ENCODE data around the gene POLR2F. TPM values are rescaled to one million over a fixed set of nuclear protein-coding genes. Genes with fewer than 3 reads are reported as not detected.

Gene POLR2F
- total and polyA plus RNA-seq, 9 of the 15 experiments (the other 6 are each of a cell fraction or from before 2014, with no cell fraction given) = 98.9 to 410 (median 168) TPM

DNA sequence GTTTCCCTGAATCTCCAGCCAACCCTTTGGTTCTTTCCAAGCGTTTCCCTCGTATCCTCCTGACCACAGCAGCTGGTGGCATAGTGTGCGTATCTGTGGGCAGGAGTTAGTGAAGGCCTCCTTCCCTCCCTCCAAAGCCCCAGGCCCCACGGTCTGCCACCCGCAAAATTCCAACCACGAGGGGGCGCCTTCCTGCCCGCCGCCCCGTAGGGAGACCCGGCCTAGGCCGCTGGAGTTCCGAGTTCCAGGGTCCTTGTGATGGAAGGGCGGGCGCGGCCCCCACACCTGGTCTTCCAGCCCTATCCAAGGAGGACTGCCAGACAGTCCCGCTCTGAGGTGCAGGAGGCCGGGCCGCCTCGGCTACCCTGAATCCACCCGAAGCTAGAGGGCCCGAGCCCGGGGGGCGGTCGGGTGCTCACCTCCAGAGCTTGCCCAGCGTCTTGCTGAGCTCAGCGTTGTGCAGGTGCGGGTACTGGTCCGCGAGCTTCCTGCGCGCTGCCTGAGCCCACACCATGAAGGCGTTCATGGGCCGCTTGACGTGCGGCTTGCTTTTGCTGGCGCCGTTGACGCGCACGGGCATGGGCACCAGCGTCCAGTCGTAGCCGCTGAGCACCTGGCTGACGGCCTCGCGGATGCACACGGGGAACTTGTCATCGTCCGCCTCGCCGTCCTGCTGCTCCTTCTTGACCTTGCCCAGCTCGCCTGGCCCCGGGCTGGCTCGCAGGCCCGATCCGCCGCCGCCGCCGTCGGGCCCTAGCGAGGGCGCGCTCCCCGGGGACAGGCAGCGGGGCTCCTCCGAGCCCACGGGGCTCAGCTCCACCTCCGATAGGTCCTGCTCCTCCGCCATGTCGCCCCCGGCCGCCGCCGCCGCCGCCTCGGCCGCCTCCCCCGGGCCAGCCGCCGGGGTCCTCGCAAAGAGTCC, 29.7 kb downstream of the POLR2F start (continued):
- TF ChIP-seq, protein P1, sequence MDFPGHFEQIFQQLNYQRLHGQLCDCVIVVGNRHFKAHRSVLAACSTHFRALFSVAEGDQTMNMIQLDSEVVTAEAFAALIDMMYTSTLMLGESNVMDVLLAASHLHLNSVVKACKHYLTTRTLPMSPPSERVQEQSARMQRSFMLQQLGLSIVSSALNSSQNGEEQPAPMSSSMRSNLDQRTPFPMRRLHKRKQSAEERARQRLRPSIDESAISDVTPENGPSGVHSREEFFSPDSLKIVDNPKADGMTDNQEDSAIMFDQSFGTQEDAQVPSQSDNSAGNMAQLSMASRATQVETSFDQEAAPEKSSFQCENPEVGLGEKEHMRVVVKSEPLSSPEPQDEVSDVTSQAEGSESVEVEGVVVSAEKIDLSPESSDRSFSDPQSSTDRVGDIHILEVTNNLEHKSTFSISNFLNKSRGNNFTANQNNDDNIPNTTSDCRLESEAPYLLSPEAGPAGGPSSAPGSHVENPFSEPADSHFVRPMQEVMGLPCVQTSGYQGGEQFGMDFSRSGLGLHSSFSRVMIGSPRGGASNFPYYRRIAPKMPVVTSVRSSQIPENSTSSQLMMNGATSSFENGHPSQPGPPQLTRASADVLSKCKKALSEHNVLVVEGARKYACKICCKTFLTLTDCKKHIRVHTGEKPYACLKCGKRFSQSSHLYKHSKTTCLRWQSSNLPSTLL (IDR thresholded peaks at IDR 0.05) = no peak
- TF ChIP-seq TEAD1 (CRISPR knock-in tag; IDR thresholded peaks at IDR 0.05) = peak in 1 of 2 experiments; percentile 97; a peak in 2 of 4 replicates
- no peak for TF ChIP-seq TRIM28 (IDR thresholded peaks at IDR 0.05)
- 0 out of 2 replicates have a peak, but pooled peaks have one; percentile 5 for TF ChIP-seq SMC3 (conservative IDR thresholded peaks at IDR 0.05; ENCODE audit: insufficient read depth, low read depth, low read length)
- peak; percentile 53; the same call in 1 of the 2 replicates for TF ChIP-seq TEAD4 (IDR thresholded peaks at IDR 0.05; ENCODE audit: low read length)
- TF ChIP-seq TEAD4 (CRISPR knock-in tag; IDR thresholded peaks at IDR 0.05; ENCODE audit: borderline replicate concordance) = no peak
- no peak for TF ChIP-seq KLF10 (CRISPR knock-in tag; IDR thresholded peaks at IDR 0.05)
